NCI-H510A treated with DMSO at 0.1 percent for 48 hours (cell line): ENCODE results near the gene ZNF296.
A peak's percentile ranks its signal among the peaks of the same experiment; 100 is the strongest.
"Not testable (repeated sequence)": the region's sequence is repeated elsewhere in the genome, so short reads cannot be mapped to it uniquely, and the experiment has no call there.

ENCODE experiments used
- DNase-seq: peaks from one replicate; lab custom pipeline; 2025; lab: John Stamatoyannopoulos, UW

Gene ZNF296

DNA sequence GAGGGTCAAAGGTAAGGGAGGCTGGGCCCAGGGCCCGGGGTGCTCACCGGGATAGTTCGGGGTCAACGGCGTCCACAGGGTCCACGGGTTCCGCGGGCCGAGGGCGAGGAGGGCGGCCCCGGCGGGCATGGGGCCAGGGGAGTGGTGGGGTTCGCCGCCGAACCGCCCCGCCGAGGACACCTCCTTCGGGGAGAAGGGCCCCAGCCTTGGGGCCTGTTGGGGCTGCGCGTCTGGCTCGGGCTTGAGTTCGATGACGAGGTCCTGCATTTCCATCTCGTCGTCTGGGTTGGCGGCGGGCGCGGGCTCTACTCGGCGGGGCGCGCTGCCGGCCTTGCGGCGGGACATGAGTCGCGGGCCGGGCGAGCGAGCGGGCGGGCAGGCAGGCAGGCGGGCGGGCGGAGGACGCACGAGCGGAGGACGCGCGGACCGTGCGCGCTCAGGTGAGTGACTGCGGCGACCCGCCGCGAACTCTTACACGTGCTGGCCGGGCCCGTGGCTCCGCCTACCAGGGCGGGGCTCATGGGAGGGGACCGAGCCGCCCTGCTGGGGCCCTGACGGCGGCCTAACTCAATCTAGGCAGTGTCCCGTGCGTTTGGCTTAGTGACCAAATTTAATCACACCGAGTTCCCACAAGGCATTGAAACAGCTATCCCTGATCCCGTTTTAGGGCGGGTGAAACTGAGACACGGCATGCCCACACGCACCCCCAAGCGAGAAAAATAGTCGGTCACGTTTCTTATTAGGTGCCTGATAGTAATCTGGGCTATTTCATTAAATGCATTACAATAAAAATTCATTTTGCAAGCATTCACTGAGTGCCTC lies at the start of gene ZNF296:
ZNF296 (minus strand) TSS at position 450 of the 822 bp plus-strand sequence; CDS start at position 345, 105 bp downstream.
- DNase-seq = peak; percentile 80

DNA sequence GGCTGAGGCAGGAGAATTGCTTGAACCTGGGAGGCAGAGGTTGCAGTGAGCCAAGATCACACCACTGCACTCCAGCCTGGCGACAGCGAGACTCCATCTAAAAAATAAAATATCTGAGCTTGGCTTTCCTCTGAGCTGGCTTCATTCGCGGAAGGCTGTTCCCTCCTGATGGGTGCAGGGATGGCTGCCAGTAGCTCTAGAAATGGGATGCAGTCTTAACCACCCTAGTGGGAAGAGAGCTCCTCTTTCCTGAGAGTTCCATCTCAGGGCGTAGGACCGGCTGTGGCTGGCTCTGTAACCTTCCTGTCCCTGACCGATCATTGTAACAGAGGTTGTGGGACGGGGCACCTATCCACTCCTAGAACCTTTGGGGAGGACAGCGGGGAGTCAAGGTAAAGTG lies 49.1 kb upstream of the ZNF296 start:
- DNase-seq = no peak

DNA sequence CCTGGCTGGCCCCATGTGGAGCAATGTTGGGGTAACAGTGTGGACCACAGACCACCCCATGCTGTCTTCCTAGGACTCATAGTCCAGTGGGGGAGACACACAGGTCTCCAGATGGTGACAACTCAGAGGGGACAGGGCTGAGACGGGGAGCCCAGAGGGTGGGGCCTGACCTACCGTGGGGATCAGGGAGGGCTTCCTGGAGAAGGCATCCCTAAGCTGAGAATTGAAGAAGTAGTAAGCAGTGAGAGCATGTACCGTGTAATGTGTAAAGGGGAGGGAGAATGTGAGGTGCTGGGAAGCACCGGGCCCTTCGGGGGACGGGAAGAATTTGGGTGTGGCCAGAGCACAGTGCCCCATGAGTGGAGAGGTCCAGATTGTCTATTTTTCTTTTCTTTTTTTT lies 47.7 kb upstream of the ZNF296 start:
- no peak for DNase-seq

- no peak for DNase-seq
Observed at GRCh38 chr19:45123440-45123850, 47.2 kb upstream of the ZNF296 start.

DNA sequence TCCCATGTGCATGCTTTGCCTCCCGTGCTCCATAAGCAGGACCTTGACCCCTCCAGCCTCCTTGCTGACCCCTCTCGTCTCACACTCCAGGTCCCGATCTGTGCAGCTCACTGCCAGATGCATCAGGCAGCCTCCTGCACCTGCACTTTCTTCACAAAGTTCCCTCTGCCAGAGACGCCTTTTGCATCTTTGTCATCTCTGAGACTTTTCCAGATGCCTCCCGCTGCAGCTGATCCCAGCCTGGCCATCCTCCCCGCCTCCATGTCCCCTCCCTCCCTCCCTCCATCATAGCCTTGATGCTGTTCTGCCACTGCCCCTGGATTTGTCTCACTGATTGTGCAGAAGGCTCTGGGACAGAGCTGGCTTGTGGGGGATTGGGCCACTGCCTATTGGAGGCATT lies 46.6 kb upstream of the ZNF296 start:
- no peak for DNase-seq

DNA sequence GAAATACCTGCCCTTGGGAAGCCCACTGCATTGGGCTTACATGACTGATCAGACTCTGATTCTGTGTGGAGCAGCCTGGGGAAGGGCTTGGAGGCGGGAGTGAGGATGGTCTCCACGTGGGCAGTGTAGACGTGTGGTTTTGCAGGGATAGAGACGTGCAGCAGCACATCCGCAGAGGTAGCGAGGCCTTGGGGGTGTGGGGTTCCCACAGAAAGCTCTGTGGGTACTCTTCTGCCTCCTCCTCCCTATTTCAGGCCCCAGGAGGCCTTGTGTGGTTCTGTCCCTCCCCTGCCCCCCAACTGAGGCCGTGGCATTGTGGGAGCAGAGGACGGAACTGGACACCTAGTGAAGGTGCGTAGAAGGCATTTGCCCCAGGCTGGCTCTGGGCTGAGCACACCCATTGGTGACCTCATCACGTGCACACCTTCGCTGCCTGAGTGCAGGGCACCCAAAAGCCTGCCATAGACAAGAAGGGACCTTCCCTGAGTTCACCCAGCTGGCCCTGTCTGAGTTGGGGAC lies 45.6 kb upstream of the ZNF296 start:
- no peak for DNase-seq

DNA sequence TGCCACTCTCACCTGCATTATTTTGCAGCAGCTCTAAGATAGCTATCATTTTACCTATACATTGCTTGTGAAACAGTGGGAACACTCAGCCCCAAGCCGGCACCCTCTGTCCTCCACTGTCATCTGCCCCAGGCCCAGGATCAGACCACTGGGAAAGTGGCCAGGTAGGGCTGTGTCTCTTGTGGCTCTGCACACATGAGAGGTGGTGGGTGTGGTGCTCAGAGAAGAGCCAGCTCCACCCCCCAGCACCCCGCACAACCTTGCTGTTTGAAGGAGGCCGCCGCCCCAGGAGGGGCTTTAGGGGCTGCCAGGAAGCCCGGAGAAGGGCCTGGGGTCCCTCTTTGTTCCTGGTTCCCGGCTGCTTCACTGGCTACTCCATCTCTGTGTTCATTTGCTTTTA lies 43.3 kb upstream of the ZNF296 start:
- no peak for DNase-seq

GRCh38 chr19:45118591-45119355 lies 42.5 kb upstream of the ZNF296 start:
- not testable (repeated sequence) for DNase-seq

DNA sequence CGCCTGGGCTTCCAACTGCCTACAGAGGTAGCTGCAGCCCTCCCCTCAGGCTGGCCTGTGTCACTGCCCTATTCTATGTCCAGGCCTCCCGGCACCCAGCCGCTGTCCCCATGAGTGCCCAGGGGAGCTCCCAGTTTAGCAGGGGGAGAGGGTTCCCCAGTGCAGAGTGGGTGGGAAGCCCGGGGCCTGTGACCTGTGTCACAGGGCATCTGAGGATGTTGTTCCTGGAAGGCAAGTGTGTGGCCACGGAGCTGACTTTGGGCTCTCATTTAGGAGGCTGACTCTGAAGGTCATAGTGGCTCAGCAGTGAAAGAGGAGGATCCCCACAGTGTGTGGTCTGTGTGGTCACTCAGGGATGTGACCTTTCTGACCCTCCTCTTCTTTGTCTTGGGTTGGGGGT lies 41.8 kb upstream of the ZNF296 start:
- DNase-seq = no peak

GRCh38 chr19:45117671-45118070 lies 41.4 kb upstream of the ZNF296 start:
- peak; percentile 48 for DNase-seq

DNA sequence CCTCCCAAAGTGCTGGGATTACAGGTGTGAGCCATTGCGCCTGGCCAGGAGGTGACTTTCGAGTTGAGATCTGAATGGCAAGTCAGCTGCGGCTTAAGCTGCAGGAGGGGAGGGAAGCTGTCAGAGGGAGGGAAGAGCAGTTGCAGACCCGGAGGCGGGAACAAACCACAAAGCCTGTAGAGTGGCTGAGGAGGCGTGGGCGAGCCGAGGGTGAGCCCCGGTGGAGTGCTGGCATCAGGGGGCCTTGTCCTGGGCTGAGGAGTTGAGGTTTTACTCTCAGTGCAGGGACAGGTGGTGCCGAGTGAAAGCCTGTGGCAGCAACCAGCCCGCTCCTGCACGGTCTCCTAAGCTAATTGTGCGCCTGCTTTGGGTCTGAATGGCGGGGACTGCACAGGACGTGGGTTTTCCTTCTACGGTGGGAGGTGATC lies 40.9 kb upstream of the ZNF296 start:
- DNase-seq = peak; percentile 80

- DNase-seq = peak; percentile 42
Observed at GRCh38 chr19:45115809-45116615, 39.7 kb upstream of the ZNF296 start.

- DNase-seq = no peak
Observed at GRCh38 chr19:45114116-45114515, 37.8 kb upstream of the ZNF296 start.

- peak; percentile 96 for DNase-seq
Observed at GRCh38 chr19:45113628-45114027, 37.4 kb upstream of the ZNF296 start.

GRCh38 chr19:45112111-45112827 lies 36.0 kb upstream of the ZNF296 start:
- DNase-seq = no peak

DNA sequence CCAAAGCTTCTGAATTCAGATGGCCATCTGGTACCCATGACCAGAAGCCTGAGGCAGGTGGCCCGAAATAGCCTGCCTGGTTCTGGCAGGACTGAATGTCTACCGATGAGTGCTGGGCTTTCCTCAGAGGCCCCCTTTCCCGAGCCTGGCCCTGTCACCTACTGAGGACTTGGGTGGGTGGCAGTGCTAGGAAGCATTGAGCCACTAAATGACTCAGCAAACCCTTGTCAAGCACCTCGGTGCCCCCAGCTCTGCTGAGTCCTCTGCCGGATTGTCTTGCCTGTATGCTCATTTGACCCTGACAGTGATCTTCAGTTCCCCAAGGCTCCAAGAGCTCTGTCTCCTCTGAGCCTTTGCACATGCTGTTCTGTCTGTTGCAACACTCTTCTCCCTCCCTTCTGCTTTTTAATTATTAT lies 34.6 kb upstream of the ZNF296 start:
- DNase-seq = no peak

DNA sequence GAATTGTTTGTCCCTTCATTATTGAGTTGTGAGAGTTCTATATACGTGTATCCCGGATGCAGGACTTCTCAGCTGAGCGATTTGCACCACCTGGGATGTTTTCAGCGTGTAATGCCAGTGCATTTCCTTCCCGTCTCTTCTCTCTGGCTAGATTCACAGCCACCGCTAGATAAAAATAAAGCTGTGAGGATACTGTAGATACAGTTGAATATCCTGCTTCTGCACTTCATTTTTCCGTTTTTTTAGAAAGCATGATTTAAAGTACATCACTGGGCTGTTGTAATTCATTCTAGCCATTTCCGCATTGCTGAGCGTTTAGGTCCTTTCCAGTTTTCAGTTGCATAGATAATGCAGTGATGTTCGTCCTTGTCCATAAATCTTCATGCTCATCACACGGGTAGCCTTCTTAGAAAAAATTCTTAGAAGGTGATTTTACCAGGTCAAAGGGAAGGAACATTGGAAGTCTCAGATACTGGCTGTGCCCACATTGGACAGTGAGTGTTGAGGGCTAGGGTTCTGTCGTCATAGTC lies 31.4 kb upstream of the ZNF296 start:
- DNase-seq = no peak

GRCh38 chr19:45106363-45106762 lies 30.1 kb upstream of the ZNF296 start:
- not testable (repeated sequence) for DNase-seq

DNA sequence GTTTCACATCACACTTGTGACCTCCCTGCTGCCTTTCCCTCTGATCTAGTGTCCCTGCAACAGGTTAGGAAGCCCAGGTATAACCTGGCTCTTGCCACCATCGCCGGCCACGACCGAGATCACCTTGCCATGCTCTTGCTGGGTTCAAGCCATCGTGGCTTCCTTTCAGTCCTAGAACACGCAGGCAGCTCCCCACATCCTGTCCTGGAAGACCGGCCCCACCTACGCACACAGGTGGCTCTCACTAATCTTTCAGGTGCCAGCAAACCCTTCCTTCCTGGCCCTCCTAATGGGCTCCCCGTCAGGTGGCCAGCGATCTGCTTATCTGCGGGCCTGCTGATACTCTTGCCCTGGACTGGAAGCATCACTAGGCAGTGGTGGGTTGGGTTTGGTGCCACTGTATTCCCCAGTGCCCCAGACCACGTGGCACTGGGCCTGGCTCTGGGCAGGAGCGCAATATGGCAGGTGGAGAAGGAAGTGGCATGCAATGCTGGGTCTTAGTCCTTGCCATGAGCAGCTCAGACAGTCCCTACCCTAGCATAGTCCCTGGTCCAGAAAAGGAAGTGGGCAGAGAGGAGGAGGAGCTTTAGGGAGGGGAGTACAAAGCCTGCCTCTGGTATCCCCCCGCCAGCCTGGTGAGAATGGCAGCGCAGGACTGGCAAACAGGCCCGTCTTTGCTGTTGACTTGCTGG lies 28.5 kb upstream of the ZNF296 start:
- DNase-seq = no peak

DNA sequence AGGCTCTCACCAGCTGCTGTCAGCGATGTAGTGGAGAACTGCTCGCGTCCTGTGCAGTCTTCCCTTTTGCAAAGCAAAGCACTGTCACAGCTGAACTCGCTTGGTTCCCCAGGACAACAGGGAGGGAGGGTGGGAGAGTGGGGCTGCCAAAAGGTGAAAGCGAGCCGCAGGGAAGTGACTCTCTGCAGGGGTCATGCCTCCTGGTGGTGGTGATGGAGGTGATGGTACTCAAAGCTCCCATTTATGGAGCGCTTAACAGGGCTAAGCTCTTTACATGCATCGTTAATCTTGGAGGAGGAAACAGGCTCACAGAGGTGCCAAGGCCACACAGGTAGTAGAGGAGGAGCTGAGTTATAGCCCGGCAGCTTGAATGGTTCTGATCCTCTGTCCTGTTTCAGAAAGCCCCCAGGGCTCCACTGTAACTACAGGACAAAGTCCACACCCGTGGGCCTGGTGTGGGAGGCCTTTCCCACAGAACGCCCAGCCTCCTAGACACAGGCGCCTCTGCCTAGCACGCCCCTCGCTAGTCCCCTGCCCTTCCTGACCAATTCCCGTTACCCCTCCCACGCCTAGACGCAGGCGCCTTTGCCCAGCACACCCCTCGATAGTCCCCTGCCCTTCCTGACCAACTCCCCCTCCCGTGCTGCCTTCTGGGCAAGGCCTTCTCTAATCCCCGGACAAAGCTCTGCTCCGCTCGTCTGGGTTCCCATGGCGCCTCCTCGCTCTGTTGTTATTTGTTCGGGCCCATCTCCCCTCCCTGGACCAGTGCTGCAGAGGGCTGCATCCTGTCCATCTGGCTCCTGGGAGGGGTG lies 27.4 kb upstream of the ZNF296 start:
- DNase-seq = peak; percentile 82
